GM19463 (cell line): Measurements from ENCODE around the gene NACC2.

Source experiments
- ATAC-seq: cut with Tn5 transposase; IDR thresholded peaks from one replicate; pipeline ENCODE4 v1.9.1; 2021; ENCODE audit warnings: mild to moderate bottlenecking, moderate library complexity; ENCODE audit not compliant: unreplicated experiment

NACC2 gene

GRCh38 chr9:136002881-136003280 lies 92.2 kb downstream of the NACC2 start:
- ATAC-seq, result no peak

GRCh38 chr9:136002215-136002614 lies 92.9 kb downstream of the NACC2 start:
- no peak for ATAC-seq

GRCh38 chr9:136001231-136001630 lies 93.9 kb downstream of the NACC2 start:
- ATAC-seq, result no peak

- ATAC-seq, result no peak
Measured at GRCh38 chr9:135998410-135999071, 96.5 kb downstream of the NACC2 start.

DNA sequence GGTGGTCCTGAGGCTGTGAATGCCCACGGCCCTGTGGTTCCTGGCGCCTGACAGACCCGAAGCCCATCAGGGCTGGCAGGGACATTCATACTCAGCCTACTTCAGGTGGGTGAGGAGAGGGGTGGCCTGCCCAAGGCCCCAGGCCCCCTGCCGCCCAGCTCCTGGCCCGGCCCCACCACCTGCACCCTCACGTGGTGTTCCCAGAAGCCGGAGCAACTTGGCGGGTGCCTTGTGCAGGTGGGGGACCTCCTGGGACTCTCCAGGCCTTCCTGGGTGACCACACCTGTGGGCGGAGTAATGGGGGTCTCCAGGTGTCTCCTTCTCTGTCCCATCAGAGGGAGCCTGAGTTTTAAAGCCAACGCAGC lies 97.1 kb downstream of the NACC2 start:
- ATAC-seq, result no peak

DNA sequence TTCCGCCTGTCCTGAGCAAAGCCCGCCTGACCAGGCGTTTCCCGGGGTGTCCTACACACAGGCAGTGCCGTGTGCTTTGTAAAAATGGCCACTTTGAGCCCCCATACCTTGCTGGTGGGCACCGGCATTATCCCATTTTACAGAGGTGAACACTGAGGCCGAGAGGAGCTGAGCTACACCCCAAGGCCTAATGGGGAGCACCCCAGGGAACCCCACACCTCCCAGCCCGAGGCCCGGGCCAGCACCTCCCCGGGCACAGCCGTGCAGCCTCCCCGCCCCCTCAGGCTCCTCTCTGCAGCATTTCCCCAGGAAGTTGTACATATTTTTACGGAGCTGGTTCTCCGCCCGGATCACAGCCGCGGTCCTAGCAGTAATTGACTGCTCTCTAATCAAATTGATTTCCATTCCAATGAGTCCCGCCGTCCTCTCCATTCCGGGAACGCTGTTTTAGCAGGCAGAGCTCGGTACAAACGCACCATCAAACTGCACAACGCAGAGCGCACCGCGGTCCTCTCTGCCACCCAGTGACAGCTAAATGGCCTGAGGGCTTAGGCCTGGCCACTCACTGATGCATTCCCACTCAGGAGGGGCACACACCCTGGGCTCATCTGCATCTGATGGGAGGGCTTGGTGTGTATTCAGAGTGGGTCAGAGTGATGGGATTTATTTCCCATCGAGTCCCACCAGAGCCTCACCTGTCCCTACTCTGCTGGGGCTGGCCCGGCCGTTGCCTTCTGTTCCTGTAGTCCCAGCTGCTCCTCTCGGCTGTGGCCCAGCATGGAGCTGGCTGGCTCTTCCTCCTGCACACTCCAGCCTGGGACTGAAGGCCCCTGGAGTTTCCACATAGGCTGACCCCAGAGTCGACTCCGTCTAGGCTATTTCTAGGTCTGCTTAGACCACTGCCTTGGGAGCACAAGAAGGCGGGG lies 97.7 kb downstream of the NACC2 start:
- no peak for ATAC-seq

DNA sequence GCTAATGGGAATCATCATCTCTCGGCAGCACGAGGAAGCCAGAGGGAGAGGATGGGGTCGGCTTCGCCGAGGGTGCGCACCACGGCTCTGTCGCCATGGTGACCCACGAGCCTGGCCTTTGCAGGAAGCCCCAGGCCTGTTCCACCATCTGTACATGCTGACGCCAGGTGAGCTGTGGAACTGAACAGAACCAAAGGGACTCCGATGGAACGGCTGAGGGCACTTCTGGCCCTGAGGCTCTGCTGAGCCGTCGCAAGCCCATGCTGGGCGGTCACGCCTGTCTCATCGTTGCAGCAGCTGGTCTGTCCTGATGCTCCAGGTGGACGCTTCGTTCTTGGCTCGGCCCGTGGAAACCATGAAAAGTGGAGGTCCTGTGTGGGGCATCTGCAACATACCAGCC lies 99.3 kb downstream of the NACC2 start:
- no peak for ATAC-seq

DNA sequence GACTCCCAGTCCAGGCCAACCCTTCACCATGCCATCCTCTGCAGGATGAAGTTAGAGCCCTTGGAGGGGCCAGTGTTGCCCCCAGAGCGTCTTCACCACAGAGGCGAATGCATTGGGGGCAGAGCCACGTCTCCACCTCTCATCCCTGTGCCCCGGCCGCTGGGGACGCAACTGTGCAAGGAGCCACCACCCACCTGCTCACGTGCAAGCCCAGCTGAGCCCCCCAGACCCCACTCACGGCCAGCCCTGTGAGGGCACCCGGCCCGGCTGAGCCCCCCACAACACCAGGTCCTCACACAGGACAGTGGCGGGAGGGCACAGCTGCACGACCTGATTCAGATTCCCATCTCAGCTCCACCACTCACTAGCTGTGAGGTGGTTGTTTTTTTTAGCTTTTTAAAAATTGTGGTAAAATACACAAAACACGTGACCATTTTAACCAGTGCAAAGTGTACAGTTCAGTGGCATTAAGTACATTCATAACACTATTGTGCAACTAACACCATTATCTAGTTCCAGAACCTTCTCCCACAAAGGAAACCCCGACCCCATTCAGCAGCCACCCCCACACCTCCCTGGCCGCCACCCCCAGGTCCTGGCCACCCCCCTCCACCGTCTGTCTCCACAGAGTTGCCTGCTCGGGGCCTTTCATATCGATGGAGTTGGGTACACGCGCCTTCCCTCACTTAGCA lies 100.4 kb downstream of the NACC2 start:
- ATAC-seq, result no peak

- no peak for ATAC-seq
Measured at GRCh38 chr9:135993765-135994500, 101.2 kb downstream of the NACC2 start.

DNA sequence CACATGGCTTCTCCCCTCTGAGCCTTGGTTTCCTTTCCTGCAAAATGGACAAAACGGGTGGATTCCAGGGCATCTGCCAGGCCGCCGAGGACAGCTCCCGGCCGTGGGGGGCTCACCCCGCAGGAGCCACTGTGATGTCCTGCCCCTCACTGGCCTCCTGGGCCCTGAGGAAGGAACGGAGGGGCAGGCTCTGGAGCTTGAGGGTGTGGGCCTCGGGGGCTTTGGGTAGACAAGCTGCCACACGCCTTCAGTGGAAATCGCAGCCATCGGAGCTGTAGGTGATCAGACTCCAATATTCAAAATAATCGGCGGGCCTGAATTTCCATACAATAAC lies 101.7 kb downstream of the NACC2 start:
- ATAC-seq, result no peak

GRCh38 chr9:135992486-135993408 lies 102.3 kb downstream of the NACC2 start:
- ATAC-seq, result no peak

DNA sequence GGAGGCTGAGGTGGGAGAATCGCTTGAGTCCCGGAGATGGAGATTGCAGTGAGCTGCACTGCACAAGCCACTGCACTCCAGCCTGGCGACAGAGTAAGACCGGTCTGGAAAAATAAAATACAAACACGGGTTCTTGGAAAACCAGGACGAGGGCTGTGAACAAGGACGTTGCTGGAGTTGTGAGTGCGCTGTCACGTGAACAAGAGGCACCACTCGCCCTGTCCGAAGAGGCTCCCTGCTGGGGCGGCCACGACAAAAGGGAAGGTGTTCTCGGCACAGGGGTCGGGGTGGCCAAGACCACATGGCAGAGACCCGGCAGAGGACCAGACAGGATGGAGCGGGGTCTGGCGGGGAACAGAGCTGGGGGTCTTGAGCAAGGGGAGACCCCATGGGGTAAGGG lies 103.3 kb downstream of the NACC2 start:
- ATAC-seq, result no peak

DNA sequence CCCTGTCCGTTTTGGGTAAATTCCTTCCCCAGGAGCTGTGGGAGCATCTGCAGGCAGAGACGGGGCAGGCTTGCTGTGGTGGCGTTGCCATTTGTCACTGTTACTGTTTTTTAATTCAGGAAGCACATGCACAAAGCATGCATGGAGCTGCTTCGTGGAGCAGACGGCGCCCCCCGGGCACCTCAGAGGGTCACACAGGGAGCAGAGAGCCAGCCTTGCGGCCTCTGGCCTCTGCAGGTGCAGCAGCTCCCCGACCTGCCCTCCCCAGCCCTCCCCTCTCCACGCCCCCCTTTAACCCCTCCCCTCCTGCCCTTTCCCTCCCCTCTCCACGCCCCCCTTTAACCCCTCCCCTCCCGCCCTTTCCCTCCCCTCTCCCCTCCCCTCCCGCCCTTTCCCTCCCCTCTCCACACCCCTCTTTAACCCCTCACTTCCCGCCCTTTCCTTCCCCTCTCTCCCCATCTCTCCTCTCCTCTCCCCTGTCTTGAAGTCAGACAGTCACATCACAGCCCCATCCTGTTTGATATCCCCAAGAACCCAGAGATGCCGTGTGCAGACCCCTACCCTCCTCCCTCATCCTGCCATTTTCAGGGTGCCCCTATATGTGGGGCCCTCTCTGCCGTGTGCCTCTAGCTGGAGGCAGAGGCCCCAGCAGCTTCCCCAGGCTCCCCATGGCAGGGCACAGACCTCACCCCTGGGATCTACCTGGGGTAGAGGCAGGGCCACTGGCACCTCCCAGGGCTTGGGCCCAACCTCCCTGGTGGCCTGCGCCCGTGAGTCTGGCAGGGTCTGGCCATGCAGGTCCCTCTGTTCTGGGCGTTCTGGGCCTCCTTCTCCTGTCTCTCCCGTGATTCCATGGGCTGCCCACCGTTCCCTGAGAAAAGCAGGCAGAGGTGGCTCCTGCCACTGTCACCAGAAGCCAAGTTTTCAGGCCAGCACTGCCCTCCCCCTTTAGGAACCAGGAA lies 104.3 kb downstream of the NACC2 start:
- no peak for ATAC-seq

DNA sequence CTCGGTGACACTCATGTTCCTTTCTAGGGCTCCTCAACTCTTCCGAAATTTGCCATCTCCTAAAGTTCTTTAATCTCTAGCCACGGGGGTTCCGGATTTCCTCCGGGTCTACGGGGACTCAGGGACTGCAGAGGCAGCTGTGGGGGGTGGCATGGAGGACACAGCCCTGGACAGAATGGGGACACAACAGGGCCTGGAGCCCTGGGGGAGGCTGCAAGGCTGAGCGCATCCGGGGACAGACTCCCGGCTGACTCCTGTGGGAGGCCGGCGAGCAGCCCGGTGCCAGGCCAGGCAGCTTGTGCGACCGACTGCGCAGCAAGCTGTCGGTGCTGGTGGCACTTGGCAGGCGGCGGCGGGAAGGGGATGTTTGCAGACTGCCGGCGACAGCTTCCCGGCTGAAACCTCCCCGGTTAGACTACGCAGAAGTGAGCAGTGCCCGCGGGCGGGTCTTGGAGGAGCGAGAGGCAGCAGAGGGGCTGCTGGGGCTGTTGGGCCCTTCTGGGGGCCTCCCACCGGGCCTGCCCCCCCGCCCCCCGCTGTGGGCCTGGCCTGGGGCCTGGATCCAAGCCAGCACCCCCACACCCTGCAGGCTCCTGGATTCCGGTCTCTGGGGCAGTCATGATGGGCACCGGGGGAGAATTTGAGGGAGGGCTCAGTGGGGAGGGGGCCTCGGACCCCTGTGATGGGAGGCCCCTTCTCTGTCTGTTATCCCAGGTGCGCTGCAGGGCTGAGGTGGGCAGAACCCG lies 105.2 kb downstream of the NACC2 start:
- no peak for ATAC-seq

- no peak for ATAC-seq
Measured at GRCh38 chr9:135989157-135989556, 105.9 kb downstream of the NACC2 start.

- no peak for ATAC-seq
Measured at GRCh38 chr9:135988493-135988892, 106.6 kb downstream of the NACC2 start.

- ATAC-seq, result no peak
Measured at GRCh38 chr9:135987838-135988404, 107.2 kb downstream of the NACC2 start.

GRCh38 chr9:135986605-135987004 lies 108.5 kb downstream of the NACC2 start:
- no peak for ATAC-seq
